Fibroblast of skin of right quadriceps (primary cell): ENCODE results near the gene APOA1.

Experiments
- DNase-seq: peaks from one replicate; pipeline ENCODE4 v3.0.0-alpha.2; 2013

Gene APOA1

GRCh38 chr11:116837231-116838091, at the start of gene APOA1:
APOA1 (minus strand) TSS chr11:116837622; CDS start chr11:116837387, 235 bp downstream.
- peak; percentile 41 for DNase-seq

GRCh38 chr11:116885951-116886655, 48.7 kb upstream of the APOA1 start:
- no peak for DNase-seq

- peak; percentile 79 for DNase-seq
Observed at GRCh38 chr11:116882386-116882785, 45.0 kb upstream of the APOA1 start.

GRCh38 chr11:116881143-116881542, 43.7 kb upstream of the APOA1 start:
- peak; percentile 31 for DNase-seq

- peak; percentile 73 for DNase-seq
Observed at GRCh38 chr11:116879800-116880625, 42.6 kb upstream of the APOA1 start.

GRCh38 chr11:116876656-116877055, 39.2 kb upstream of the APOA1 start:
- DNase-seq = no peak

DNA sequence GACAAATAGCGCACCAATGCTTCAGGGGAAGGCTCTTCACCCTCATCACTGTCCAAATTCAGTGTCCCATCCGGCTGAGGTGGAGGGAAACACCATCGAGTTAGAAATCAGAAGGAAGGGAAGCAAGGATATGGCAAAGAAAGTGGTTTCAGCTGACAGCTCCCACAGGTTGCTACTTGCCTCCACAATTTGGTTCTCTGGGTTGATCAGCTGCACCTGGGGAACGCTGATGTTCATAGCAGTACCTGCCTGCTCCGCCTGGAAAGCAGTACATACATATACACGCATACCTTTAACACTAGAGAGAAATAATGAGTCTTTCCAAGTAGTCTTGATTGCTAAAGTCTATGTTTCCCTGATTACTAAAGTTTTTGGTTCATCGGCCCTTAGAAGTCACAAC, 37.8 kb upstream of the APOA1 start:
- DNase-seq = no peak

DNA sequence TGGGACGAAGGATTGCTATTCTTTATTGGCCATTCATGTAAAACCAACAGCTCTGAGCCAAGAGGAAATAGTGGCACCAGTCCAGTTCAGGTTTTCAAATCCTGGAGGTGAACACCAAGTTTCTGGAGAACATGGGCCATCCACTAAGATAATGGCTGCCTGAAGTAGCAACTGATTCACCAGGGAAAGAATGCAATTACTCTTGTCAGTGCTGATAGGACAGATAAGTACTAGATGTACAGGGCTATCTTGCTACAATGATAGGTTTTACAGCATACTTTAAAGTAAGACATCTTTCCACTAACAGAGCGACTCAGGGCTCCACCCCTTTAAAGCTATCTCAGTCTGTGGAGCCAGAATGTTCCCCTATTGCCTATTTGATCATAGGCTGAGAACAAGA, 36.8 kb upstream of the APOA1 start:
- DNase-seq = peak; percentile 66

- DNase-seq = no peak
Observed at GRCh38 chr11:116873381-116873780, 36.0 kb upstream of the APOA1 start.

- peak; percentile 91 for DNase-seq
Observed at GRCh38 chr11:116871248-116871647, 33.8 kb upstream of the APOA1 start.

- DNase-seq = no peak
Observed at GRCh38 chr11:116870054-116870453, 32.6 kb upstream of the APOA1 start.

DNA sequence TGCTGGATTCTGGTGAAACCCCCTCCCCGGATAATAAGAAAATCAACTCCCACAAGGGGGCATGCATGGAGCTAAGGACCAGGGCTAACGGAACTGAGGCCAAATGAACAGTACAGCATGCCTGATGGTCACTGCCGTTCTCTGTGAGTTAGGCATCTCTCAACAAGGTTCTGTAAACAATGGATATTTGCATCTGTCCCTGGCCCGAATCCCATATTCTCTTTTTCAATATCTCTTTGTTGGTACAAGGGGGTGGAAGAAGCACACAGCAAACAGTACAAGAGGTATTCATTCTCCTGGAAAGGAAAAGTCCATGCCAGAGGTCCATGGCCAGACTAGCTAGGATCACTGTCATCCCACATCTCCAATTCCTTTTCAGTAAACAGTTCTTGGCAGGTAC, 32.2 kb upstream of the APOA1 start:
- no peak for DNase-seq

GRCh38 chr11:116868066-116868465, 30.6 kb upstream of the APOA1 start:
- no peak for DNase-seq

DNA sequence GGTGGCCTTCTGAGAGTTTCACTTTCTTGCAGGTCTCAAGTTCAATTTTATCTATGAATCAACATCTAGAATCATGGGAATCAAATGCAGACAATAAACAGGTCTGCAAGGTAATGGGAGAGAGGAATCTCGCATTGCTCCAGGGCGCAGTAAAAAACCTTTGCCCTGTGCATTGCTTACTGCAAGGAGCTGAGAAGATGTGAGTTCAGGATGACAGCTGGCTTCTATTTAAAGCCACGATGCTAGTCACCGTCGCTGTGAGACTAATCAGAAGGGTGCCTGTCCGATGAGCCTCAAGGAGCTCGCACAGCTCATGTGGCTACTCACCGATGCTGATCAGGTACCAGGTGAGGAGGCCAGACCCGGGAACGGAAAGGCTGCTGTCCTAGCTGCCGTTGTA, 30.2 kb upstream of the APOA1 start:
- DNase-seq = no peak

DNA sequence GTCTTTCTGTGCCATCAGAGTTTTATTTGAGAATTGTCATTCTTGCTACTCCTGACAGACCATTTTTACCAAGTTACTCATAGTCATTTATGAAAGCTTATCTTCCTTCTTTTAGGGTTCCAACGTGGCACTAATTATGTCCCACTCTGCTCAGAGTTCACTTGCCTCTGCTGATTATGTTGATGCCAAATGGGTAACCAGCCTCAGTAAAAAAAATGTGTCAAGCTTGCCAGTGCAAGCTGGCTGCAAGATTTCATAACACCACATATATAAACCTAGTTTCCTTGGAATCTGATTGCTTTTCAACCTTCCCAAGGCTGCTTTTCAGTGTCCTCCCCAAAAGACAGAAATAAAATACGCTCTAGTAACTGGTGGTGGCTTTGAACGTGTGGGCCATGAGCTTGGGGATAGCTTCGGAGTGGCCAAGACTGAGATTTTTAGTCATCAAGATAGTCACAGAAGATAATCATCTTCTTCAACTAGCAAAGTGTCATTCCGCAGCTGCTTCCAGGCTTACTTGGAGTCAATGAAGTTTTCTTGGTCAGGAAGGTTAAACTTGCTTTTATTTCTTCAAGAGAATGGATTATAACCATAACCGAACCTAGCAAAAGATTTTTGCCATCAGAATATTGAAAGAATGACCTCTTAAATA, 29.5 kb upstream of the APOA1 start:
- no peak for DNase-seq

GRCh38 chr11:116865696-116866095, 28.3 kb upstream of the APOA1 start:
- peak; percentile 94 for DNase-seq

DNA sequence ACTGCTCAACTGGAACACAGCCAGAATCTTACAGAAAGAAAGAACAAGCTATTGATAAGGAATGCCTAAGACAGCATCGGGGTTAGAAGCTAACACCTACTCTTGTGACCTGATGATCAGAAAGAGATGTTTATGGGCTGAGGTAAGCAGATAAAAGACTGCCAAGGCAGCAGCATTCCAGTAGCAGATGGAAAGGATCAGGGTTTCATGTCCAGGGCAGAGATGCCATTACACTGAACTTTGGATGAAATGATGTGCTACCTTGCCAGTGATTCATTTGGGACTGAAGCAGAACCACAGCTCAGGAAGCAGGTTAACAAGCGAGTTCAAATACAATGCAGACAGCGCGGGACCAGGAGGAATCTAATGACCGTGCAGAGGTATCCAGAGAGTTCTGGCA, 27.1 kb upstream of the APOA1 start:
- DNase-seq = peak; percentile 23

DNA sequence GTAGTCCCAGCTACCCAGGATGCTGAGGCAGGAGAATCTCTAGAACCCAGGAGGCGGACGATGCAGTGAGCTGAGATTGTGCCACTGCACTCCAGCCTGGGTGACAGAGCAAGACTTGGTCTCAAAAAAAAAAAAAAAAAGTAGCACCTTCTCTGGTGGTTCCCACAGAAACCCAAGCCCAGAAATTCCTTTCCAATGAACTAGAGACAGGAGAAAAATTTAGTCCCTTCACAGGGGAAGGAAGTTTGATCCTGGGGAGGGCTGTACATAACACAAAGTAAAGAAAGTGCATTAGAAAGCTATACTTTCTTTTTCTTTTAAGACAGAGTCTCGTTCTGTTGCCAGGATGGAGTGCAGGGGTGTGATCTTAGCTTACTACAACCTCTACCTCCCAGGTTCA, 25.5 kb upstream of the APOA1 start:
- peak; percentile 44 for DNase-seq

DNA sequence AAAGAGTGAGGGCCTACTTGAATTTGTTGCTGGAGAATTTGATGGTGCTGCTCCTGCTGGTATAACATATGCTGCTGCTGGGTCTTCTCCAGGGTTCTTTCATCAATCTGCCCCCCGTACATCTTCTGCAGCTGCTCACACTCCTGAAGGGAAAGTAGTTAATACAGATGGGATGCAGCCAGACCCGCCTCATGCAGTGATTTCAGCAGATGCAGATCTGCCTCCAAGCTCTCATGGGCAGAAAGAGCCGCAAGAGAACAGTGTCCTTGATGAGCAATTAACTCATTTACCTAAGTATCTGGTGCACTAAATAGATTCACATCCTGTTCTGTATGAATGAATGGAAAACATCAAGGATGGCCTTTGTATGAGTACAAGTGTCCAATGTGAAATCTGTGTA, 24.8 kb upstream of the APOA1 start:
- no peak for DNase-seq

GRCh38 chr11:116861539-116861938, 24.1 kb upstream of the APOA1 start:
- peak; percentile 77 for DNase-seq

- DNase-seq = no peak
Observed at GRCh38 chr11:116860303-116860702, 22.9 kb upstream of the APOA1 start.

DNA sequence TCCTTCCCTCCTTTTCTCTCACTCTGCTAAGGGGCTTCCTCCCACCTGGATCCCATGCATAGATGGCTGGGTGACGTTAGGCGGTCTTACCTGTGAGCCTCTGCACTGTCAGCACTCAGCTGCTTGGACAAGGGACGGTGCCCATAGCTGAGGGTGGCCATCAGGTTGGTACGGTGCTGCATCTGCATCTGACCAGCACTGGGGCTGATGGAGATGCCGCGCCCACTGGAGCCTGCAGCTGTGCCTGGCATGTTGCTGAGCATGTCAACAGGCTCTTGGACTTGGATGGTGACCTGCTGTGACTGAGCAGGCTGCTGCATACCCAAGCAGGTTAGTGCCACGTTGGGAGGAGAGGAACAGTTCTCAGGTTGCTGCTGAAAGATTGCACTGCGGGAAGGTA, 21.8 kb upstream of the APOA1 start:
- no peak for DNase-seq

- no peak for DNase-seq
Observed at GRCh38 chr11:116857936-116858335, 20.5 kb upstream of the APOA1 start.
